Activated CD8-positive, alpha-beta T cell treated with anti-CD3 and anti-CD28 coated beads, Interleukin-2, amount 10 ng/mL, durations not matched to agents 7 days and 5 days (primary cell): Measurements from ENCODE around the gene APOL1. TPM values are rescaled to one million over a fixed set of nuclear protein-coding genes. Genes with fewer than 3 reads are reported as not detected.
A peak's percentile ranks its signal among the peaks of the same experiment; 100 is the strongest.

Experiments used
- ATAC-seq: fragments of 150-1000 bp; cut with Tn5 transposase; one replicate; pipeline ENCODE4 v1.10.0; 2021; ENCODE audit warnings: moderate library complexity
- CTCF ChIA-PET: fragments of 350-600 bp; sonication (Branson Sonifier 250); formaldehyde crosslinking; loops from one replicate; lab custom pipeline; 2021; ENCODE audit warnings: antibody characterized with exemption; lab: Charles Lee
- POLR2A ChIA-PET: fragments of 350-600 bp; sonication (Branson Sonifier 250); formaldehyde crosslinking; loops from one replicate; lab custom pipeline; 2021; ENCODE audit warnings: antibody characterized with exemption; lab: Charles Lee
- DNase-seq: peaks from one replicate; pipeline ENCODE4 v3.0.0-alpha.2; 2020
- H3K27ac Mint-ChIP-seq: one replicate; pipeline ENCODE4 v1.8.0; 2021; ENCODE audit warnings: mild to moderate bottlenecking, mixed read lengths
- H3K27me3 Mint-ChIP-seq: one replicate; pipeline ENCODE4 v1.8.0; 2021; ENCODE audit warnings: low read depth, mixed read lengths
- H3K36me3 Mint-ChIP-seq: one replicate; pipeline ENCODE4 v1.8.0; 2021; ENCODE audit warnings: low read depth, mixed read lengths
- H3K4me1 Mint-ChIP-seq: one replicate; pipeline ENCODE4 v1.8.0; 2021; ENCODE audit warnings: low read depth, mixed read lengths
- H3K4me3 Mint-ChIP-seq: one replicate; pipeline ENCODE4 v1.8.0; 2021; ENCODE audit warnings: mild to moderate bottlenecking, mixed read lengths
- H3K9me3 Mint-ChIP-seq: one replicate; pipeline ENCODE4 v1.8.0; 2022; ENCODE audit warnings: mixed read lengths; ENCODE audit not compliant: insufficient read depth
- total RNA-seq, 2 experiments: library from RNA; stranded (reverse); gene quantifications; one replicate each; pipeline ENCODE4 v1.2.3, GENCODE V29; 2021

The APOL1 gene
- total RNA-seq, 2 experiments from 2014 or later: 37.4 to 38.2 TPM

DNA sequence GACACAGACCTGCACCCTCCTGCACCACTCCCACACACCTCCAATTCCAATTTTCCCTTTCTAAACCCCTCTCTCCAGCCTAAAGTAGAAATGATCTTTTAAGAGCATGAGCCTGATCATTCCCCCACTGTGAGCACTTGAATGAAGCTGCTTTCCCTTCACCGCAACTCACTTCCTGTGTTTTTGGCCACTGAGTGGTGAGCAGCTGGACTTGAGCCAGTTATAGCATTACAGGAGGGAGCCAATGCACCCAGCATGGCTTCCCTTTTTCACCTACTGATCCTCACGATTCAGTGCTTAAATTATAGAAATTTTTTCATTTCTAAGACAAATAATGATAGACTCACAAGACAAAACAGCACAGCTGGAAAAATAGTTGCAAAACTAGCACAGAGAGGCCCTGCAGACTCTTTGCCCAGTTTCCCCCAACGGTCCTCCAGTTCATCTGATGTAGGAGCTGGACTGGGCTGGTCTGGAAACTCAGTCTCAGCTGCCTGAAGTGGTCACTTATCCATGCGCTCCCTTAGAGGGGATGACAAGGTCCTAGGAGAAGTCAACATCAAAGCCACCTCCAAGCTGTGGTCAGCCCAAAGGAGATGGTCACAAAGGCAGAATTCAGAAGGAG is 41.6 kb upstream of the APOL1 start:
- H3K4me1 Mint-ChIP-seq: peaks cover 26% of the 10 kb centered on the region
- H3K27ac Mint-ChIP-seq: no peak overlapping the region
- CTCF ChIA-PET: interaction anchor here (0.8 to 2.3 kb wide), 7 partner anchors 9 to 146 kb away, joined by 3 to 14 read pairs (median 6); partner anchors contain the start of genes APOL2 and APOL4
- H3K4me3 Mint-ChIP-seq: peak overlapping the region; percentile 2
- DNase-seq: peak; percentile 32
- POLR2A ChIA-PET: interaction anchor here (1.2 kb wide), 1 partner anchor 13 kb away, joined by 3 read pairs; no protein-coding TSS in a partner anchor
- peaks cover 45% of the 10 kb centered on the region for H3K27me3 Mint-ChIP-seq
- H3K9me3 Mint-ChIP-seq: peaks cover 14% of the 10 kb centered on the region
- peaks cover 6% of the 10 kb centered on the region for H3K36me3 Mint-ChIP-seq
- no peak for ATAC-seq

- peaks cover 26% of the 10 kb centered on the region for H3K4me1 Mint-ChIP-seq
- no peak overlapping the region for H3K4me3 Mint-ChIP-seq
- CTCF ChIA-PET: interaction anchor here (1.7 to 2.3 kb wide), 3 partner anchors 17 to 31 kb away, joined by 6 to 14 read pairs (median 8); partner anchors contain the start of gene APOL2
- H3K27me3 Mint-ChIP-seq: peaks cover 56% of the 10 kb centered on the region
- ATAC-seq (no peak), DNase-seq (no peak)
- H3K36me3 Mint-ChIP-seq: peaks cover 6% of the 10 kb centered on the region
- H3K9me3 Mint-ChIP-seq: peaks cover 14% of the 10 kb centered on the region
- POLR2A ChIA-PET: no interaction called here
- H3K27ac Mint-ChIP-seq: no peak overlapping the region
Observed at GRCh38 chr22:36212901-36213300, 40.0 kb upstream of the APOL1 start.

- ChIA-PET CTCF (no interaction called here), POLR2A (no interaction called here)
- H3K9me3 Mint-ChIP-seq: peaks cover 14% of the 10 kb centered on the region
- H3K4me1 Mint-ChIP-seq: peaks cover 19% of the 10 kb centered on the region
- DNase-seq (no peak), ATAC-seq (no peak)
- peaks cover 6% of the 10 kb centered on the region for H3K36me3 Mint-ChIP-seq
- no peak overlapping the region for H3K4me3 Mint-ChIP-seq
- no peak overlapping the region for H3K27ac Mint-ChIP-seq
- peaks cover 62% of the 10 kb centered on the region for H3K27me3 Mint-ChIP-seq
Observed at GRCh38 chr22:36213586-36213985, 39.3 kb upstream of the APOL1 start.

GRCh38 chr22:36215981-36216380 is 37.0 kb upstream of the APOL1 start:
- CTCF ChIA-PET: interaction anchor here (1.2 to 3.1 kb wide), 4 partner anchors 20 to 62 kb away, joined by 3 to 12 read pairs (median 6); partner anchors contain the start of gene APOL2
- no peaks in the 10 kb centered on the region for H3K9me3 Mint-ChIP-seq
- H3K27ac Mint-ChIP-seq: no peak overlapping the region
- DNase-seq (no peak), ATAC-seq (no peak)
- POLR2A ChIA-PET: interaction anchor here (0.9 kb wide), 1 partner anchor 12 kb away, joined by 3 read pairs; no protein-coding TSS in a partner anchor
- H3K36me3 Mint-ChIP-seq: no peaks in the 10 kb centered on the region
- peaks cover 11% of the 10 kb centered on the region for H3K4me1 Mint-ChIP-seq
- H3K4me3 Mint-ChIP-seq: no peak overlapping the region
- H3K27me3 Mint-ChIP-seq: peaks cover 67% of the 10 kb centered on the region

GRCh38 chr22:36218648-36219193 is 34.2 kb upstream of the APOL1 start:
- DNase-seq (no peak), ATAC-seq (no peak)
- H3K4me3 Mint-ChIP-seq: no peak overlapping the region
- CTCF ChIA-PET: interaction anchor here (1.5 to 2.3 kb wide), 2 partner anchors 9 to 38 kb away, joined by 4 to 10 read pairs; no protein-coding TSS in a partner anchor
- peaks cover 12% of the 10 kb centered on the region for H3K4me1 Mint-ChIP-seq
- no peaks in the 10 kb centered on the region for H3K9me3 Mint-ChIP-seq
- no peak overlapping the region for H3K27ac Mint-ChIP-seq
- POLR2A ChIA-PET: no interaction called here
- H3K27me3 Mint-ChIP-seq: peaks cover 56% of the 10 kb centered on the region
- no peaks in the 10 kb centered on the region for H3K36me3 Mint-ChIP-seq

DNA sequence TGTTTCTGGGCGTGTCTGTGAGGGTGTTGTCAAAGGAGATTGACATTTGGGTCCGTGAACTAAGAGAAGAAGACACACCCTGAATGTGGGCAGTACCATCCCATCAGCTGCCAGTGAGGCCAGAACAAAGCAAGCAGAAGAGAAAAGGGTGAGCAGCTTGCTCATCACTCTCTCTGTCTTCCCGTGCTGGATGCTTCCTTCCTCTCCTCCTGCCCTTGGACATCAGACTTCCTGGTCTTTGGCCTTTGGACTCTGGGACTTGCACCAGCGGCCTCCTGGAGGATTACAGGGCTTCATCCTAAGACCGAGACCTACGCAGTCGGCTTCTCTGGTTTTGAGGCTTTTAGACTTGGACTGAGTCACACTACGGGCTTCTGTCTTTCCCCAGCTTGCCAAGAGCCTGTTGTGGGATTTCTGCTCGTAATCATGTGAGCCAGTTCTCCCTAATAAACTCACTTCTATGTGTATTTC is 32.4 kb upstream of the APOL1 start:
- POLR2A ChIA-PET: no interaction called here
- Mint-ChIP-seq H3K27me3 (peaks cover 41% of the 10 kb centered on the region), H3K36me3 (peaks cover 2% of the 10 kb centered on the region), H3K27ac (no peak overlapping the region), H3K4me1 (peaks cover 12% of the 10 kb centered on the region), H3K4me3 (no peak overlapping the region), H3K9me3 (no peaks in the 10 kb centered on the region)
- ATAC-seq (no peak), DNase-seq (no peak)
- CTCF ChIA-PET: interaction anchor here (0.7 to 2.3 kb wide), 8 partner anchors 9 to 155 kb away, joined by 3 to 16 read pairs (median 4); partner anchors contain the start of gene APOL2

GRCh38 chr22:36221799-36222751 is 30.9 kb upstream of the APOL1 start:
- CTCF ChIA-PET: interaction anchor here (0.6 to 2.3 kb wide), 14 partner anchors 10 to 248 kb away, joined by 3 to 16 read pairs (median 4); partner anchors contain the start of genes APOL2 and APOL4
- POLR2A ChIA-PET: no interaction called here

DNA sequence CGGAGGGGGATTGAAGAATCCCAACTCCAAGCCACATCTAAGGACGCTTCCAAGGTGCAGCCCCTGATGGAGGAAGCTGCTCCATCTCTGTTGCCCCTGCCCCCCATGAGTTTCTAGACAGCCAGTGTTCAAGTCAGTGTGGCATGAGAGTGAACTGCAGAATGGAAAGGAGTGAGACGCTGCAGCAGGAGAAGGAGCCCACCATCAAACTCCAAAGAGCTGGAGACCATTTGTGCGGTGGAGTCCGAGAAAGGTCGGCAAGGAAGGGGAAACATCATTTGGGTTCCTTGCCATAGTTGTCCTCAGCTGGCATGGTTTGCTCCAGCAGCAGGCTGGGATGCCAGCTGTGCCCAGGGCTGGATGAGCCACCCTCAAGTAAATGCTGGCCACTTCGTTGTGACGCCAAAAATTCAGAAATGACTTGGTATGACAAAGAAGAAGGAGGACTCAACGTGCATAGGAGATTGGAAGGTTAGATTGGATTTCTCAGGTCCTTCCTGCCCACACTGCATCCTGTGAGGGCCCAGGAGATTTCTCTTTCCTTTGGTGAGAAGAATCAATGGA is 30.0 kb upstream of the APOL1 start:
- Mint-ChIP-seq H3K36me3 (peaks cover 18% of the 10 kb centered on the region), H3K9me3 (no peaks in the 10 kb centered on the region), H3K27me3 (peaks cover 23% of the 10 kb centered on the region), H3K27ac (no peak overlapping the region), H3K4me1 (peaks cover 20% of the 10 kb centered on the region), H3K4me3 (no peak overlapping the region)
- DNase-seq (no peak), ATAC-seq (no peak)
- ChIA-PET CTCF (interaction anchor here (1.2 to 1.6 kb wide), 2 partner anchors 21 to 30 kb away, joined by 3 to 7 read pairs; partner anchors contain the start of gene APOL4), POLR2A (no interaction called here)

More at GRCh38 chr22:36221799-36222751, 30.9 kb upstream of the APOL1 start:
- Mint-ChIP-seq H3K27me3 (peaks cover 29% of the 10 kb centered on the region), H3K36me3 (peaks cover 10% of the 10 kb centered on the region), H3K9me3 (no peaks in the 10 kb centered on the region), H3K27ac (no peak overlapping the region), H3K4me1 (peaks cover 12% of the 10 kb centered on the region), H3K4me3 (no peak overlapping the region)
- DNase-seq: peak; percentile 73
- ATAC-seq: peak; percentile 94

DNA sequence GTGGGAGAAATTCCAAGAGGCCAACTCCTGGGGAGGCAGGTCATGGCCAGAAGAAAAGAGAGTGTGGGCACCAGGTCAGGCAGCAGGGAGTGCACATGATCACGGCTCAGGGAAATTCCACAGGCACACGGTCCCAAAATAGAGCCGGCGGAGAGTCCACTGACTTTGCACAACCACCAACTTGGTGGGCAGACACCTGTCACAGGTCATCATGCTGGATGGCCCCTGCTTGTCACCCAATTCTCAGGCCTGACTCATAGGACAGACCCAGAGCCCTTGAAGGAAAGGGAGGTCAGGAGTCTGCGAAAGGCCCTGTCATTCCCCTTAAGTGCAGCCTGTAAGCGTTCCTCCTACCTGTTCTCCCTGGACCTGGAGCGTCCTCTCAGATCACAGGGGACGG is 29.4 kb upstream of the APOL1 start:
- Mint-ChIP-seq H3K27me3 (peaks cover 17% of the 10 kb centered on the region), H3K9me3 (no peaks in the 10 kb centered on the region), H3K4me1 (peaks cover 23% of the 10 kb centered on the region), H3K36me3 (peaks cover 23% of the 10 kb centered on the region), H3K27ac (no peak overlapping the region), H3K4me3 (no peak overlapping the region)
- ATAC-seq (no peak), DNase-seq (no peak)
- CTCF ChIA-PET: interaction anchor here (1.6 kb wide), 1 partner anchor 21 kb away, joined by 7 read pairs; the partner anchor contains the start of gene APOL4
- POLR2A ChIA-PET: no interaction called here

DNA sequence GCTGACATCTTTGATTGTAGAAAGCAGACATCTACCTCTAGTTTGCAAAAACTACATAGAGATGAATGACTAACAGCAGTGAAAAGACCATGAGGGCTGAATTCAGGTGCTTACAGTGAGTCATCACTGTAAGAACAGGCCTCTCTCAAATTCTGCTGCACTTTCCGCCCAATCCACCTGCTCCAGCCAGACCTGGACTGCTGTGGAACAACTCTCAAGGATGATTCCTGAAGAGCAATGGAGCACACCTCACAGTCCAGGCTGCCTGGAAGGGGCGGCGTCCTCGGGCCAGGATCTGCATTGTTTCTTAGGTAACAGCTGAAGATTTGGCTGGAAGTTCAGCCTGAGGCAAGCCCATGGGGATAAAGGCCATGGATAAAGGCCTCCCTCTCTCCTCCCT is 28.7 kb upstream of the APOL1 start:
- ATAC-seq (no peak), DNase-seq (no peak)
- Mint-ChIP-seq H3K27ac (no peak overlapping the region), H3K4me3 (no peak overlapping the region), H3K27me3 (peaks cover 11% of the 10 kb centered on the region), H3K4me1 (peaks cover 23% of the 10 kb centered on the region), H3K36me3 (peaks cover 29% of the 10 kb centered on the region), H3K9me3 (no peaks in the 10 kb centered on the region)
- ChIA-PET POLR2A (no interaction called here), CTCF (no interaction called here)
